NT2/D1 (cell line): Measurements from ENCODE around the gene PLPP6.

Experiments used
- SUZ12 ChIP-seq: IDR thresholded peaks from 2 replicates; pipeline ENCODE4 v1.6.1; 2011; ENCODE audit not compliant: insufficient read length, insufficient read depth; ENCODE audit errors: extremely low read depth
- YY1 ChIP-seq: IDR thresholded peaks from 2 replicates; pipeline ENCODE4 v1.6.1; 2011; ENCODE audit not compliant: insufficient read length, insufficient read depth
- ZNF274 ChIP-seq: IDR thresholded peaks from 2 replicates; pipeline ENCODE4 v1.6.1; 2011; ENCODE audit warnings: mild to moderate bottlenecking, low read depth, low read length

- TF ChIP-seq SUZ12 (no peak), ZNF274 (no peak), YY1 (no peak)
Observed at GRCh38 chr9:4640027-4640426, 22.1 kb upstream of the PLPP6 start.
